Right renal cortex interstitium (tissue), 3 donors: ENCODE measurements around the gene GRPEL2. TPM values are rescaled to one million over a fixed set of nuclear protein-coding genes. Genes with fewer than 3 reads are reported as not detected.

Experiments used
- DNase-seq, 3 donors: peaks; one replicate each; pipeline ENCODE4 v3.0.0-alpha.2; 2013; ENCODE audit warnings: low read depth in 3 of 3, low spot score in 2 of 3
- polyA plus RNA-seq, 3 donors: library from polyadenylated mRNA; unstranded; fragments of 120-200 nt; gene quantifications; one replicate each; pipeline ENCODE4 v1.2.1, GENCODE V29; 2013; ENCODE audit not compliant: insufficient read length in 3 of 3

Gene GRPEL2
- polyA plus RNA-seq, 3 donors: 17.4 to 18.2 (median 18.1) TPM

GRCh38 chr5:149317281-149318048 lies 27.8 kb upstream of the GRPEL2 start:
- DNase-seq: peak in 1 of 3 donors; percentile 27

DNA sequence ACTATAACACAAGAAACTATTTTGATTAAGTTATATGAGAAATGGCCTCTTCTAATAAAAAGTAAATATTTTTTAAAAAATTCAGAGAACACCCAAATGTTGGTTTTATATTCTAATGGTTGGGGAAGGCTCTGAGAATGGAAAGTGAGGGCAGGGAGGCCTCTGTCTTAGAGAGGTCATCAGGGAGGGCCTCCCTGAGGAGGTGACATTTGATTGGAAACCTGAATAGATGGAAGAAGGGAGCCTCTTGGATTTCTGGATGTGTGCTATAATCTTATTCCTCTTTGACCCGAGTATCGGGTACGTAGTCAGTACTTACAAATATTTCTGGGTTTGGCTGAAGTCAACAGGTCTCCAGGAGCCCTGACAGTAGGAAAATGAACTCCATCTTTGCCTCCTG lies 26.1 kb upstream of the GRPEL2 start:
- no peak for DNase-seq

DNA sequence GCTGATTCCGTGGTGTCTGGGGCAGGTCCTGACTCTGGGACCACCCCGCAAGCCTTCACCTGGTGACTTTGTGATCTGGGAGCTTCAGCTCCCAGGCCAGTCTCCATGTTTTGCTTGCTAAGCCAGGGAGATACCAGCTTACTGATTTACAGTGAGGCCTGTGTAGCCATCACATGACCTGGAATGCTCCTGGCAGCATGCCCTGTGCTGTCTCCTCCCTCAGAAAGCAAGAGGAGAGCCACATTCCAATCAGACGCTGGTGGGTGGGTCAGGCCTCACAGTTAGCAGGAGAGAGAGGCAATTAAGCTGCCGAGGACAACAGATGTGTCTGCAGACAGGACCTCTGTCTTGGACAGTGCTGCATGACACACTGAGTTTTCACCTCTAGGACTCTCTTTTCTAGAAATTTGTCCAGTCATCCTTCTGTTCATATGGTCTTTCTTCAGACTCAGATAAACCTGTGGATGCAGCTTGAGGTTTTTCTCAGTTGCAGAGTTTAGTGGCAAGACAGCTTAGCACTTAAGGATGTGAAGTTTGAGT lies 24.4 kb upstream of the GRPEL2 start:
- peak; percentile 72 to 87 (median 84) for DNase-seq

DNA sequence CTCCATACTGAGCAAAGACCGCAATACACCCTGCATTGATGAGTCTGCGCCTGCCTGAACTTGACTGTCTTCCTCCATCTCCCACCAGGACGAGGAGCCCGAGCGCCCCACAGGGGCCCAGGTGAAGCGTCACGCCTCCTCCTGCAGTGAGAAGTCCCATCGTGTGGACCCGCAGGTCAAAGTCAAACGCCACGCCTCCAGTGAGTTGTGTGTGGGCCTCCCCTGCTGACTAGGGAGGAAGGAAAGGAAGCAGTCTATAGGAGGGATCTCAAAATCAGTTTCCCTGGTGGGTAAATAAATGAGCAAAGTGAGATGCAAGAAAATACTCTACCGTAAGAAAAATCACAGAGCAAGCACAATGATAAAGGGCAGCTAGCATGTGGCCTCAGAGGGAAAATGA lies 22.8 kb upstream of the GRPEL2 start:
- no peak for DNase-seq

DNA sequence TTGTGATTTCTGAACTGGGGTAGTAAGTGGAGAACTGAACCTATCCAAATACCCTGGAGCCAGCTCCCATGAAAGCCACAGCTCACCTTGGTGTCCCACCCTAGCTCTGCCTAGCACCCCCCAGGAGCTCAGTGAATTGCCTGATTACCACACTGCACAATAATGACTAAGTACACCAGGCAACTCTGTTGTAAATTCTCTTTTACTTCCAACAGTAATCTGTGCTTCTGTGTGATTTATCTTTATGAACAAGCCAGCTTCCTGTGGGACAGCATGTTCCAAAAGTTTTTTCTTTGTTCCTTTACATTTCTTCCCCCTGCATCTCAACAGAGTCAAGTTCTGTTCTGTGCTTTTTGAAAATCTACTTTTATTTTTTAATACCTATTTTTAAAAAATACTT lies 22.1 kb upstream of the GRPEL2 start:
- no peak for DNase-seq

DNA sequence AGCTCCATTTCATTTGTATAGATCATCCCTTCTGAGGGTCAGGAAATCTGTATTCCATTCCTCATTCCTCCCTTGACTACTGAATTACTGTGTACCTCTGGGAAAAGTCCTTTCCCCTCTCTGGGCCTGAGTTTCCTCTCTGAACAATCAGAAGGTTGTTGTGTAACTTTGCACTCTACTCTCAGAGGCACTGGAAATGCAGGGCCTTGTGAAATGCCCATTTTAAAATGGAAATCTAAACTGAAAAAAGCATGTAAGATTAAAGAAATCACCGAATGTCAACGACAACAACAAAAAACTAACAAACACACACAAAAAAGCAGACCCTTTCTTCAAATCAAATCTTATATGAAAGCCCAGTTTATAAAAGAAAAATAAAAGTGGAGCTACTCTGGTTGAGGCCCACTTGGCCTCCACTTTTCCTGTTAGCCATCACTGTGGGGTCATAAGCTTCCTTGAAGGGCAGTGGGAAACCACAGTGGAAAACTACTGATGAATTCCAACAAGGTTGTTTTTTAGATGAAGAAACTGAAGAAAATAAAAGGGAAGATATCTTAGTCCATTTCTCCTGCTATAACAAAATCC lies 21.6 kb upstream of the GRPEL2 start:
- DNase-seq: no peak

- no peak for DNase-seq
Observed at GRCh38 chr5:149324641-149325040, 20.7 kb upstream of the GRPEL2 start.

DNA sequence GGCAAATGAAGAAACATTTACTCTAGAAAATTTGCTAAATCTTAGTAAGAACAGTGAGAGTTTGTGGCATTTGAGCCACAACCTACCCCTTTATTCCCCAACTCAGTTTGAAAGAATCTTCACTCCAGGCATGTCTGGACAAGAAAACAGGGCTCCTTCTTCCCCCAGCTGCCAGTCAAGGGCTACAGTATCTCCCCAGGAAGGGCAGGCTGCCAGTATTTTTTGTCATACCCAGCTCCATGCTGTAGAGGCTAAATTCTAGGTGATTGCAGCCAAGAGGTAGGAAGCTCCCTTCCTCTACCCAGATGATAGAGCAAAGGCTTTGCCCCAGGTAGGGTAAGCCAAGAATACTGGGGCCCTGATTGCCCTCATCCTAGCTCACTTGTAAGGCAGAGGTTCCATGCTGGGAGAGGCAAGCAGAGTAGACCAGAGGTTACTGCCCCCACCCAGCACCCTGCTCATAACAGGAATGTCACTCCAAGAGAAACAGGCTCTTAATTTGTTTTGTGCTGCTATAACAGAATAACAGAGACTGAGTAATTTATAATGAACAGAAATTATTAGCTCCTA lies 20.0 kb upstream of the GRPEL2 start:
- no peak for DNase-seq

DNA sequence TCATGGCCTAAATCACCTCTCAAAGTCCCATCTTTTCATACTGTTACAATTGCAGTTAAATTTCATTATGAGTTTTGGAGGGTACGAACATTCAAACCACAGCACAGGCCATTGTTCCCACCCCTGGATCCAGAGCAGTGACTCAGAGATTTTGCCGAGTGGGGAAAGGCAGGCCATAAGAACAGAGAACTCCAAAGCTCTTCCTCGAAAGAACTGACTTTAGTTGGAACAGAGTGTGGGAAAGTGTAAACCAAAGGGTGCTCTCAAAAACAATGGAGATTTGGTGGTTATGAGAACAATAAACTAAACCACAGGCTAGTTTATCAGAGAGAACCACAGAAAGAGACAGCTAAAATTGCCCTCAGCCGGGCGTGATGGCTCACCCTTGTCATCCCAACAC lies 19.4 kb upstream of the GRPEL2 start:
- no peak for DNase-seq

DNA sequence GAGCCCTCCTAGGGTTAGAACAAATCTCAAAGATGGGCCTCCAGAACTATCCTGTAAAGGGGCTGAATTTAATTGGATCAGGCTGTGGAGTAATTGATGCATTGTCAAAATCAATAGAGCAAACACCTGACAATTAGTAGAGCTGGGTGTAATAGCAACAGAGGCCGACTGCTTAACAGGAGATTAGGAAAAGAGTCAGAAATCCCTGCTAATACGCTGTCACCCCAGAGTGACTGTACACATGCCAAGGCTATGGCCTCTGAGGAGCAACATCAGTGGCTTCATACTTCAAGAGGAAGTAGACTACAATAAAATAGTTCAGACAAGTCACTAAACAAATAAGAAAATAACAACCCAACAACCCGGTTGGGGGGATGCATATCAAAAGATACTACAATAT lies 18.7 kb upstream of the GRPEL2 start:
- DNase-seq: no peak

DNA sequence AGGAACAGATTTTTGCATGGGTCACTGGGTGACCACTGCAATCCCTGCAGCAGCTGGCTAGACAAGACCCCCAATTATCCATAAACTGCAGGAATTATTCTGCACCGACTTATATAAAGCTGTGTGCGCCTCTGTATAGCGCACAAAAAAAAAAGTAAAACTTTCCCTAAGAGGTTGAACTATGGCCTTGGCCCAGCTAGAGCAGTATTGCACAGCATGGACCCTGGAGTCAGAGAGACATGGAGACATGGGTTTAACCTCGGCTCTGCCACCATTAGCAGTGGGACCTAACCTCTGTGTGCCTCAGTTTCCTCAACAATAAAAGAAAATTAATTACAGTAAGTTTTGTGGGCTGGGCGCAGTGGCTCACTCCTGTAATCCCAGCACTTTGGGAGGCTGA lies 17.1 kb upstream of the GRPEL2 start:
- DNase-seq: no peak

- no peak for DNase-seq
Observed at GRCh38 chr5:149333711-149334443, 11.4 kb upstream of the GRPEL2 start.

GRCh38 chr5:149337736-149338135 lies 7.6 kb upstream of the GRPEL2 start:
- no peak for DNase-seq

- DNase-seq: no peak
Observed at GRCh38 chr5:149338364-149338763, 6.9 kb upstream of the GRPEL2 start.

- DNase-seq: no peak
Observed at GRCh38 chr5:149340920-149341319, 4.4 kb upstream of the GRPEL2 start.

GRCh38 chr5:149341876-149342275 lies 3.4 kb upstream of the GRPEL2 start:
- no peak for DNase-seq

GRCh38 chr5:149344151-149344550 lies 1.1 kb upstream of the GRPEL2 start:
- DNase-seq: no peak

GRCh38 chr5:149345892-149346222 lies 558 bp downstream of the GRPEL2 start:
- no peak for DNase-seq

- DNase-seq: no peak
Observed at GRCh38 chr5:149348518-149348917, 3.2 kb downstream of the GRPEL2 start.

DNA sequence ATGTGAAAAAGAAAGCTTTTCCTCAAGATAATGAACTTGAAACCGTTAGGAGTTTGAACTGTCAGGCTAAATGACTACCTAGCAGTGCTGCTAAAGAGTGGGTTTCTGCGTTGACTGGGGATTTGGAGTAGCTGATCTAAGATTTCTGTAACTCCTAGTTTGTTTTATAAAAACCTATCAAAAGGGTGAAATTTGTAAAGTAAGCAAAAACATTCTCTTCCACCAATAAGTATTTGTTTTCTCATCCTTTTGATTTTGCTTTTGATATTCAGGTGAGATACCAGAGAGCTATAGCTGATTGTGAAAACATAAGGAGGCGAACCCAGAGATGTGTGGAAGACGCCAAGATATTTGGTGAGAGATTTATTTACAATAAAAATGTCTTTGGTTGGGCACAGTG lies 4.1 kb downstream of the GRPEL2 start:
- no peak for DNase-seq

- DNase-seq: no peak
Observed at GRCh38 chr5:149352169-149352568, 6.9 kb downstream of the GRPEL2 start.
